Testis (tissue), 3 donors: ENCODE measurements around the gene DFFB. TPM values are rescaled to one million over a fixed set of nuclear protein-coding genes. Genes with fewer than 3 reads are reported as not detected.

Source experiments
- DNase-seq: peaks from one replicate; pipeline ENCODE4 v3.0.0-alpha.2; 2019
- H3K27ac ChIP-seq, 2 donors: fragments of 200-600 bp; sonication (generic); one replicate each; pipeline ENCODE4 v1.5.1; 2019
- H3K27me3 ChIP-seq: fragments of 200-600 bp; sonication (generic); one replicate; pipeline ENCODE4 v1.5.1; 2019
- H3K36me3 ChIP-seq: fragments of 200-600 bp; sonication (generic); one replicate; pipeline ENCODE4 v1.5.1; 2017; ENCODE audit warnings: low read depth; ENCODE audit errors: missing control alignments
- H3K4me1 ChIP-seq: fragments of 200-600 bp; sonication (generic); one replicate; pipeline ENCODE4 v1.5.1; 2019
- H3K4me3 ChIP-seq, 2 donors: fragments of 200-600 bp; sonication (generic); one replicate each; pipeline ENCODE4 v1.5.1; 2017 to 2019
- H3K9me3 ChIP-seq: fragments of 200-600 bp; sonication (generic); one replicate; pipeline ENCODE4 v1.5.1; 2017
- POLR2A ChIP-seq: fragments of 450-650 bp; IDR thresholded peaks from one replicate; pipeline ENCODE4 v1.6.1; 2017; ENCODE audit warnings: antibody characterized with exemption, mild to moderate bottlenecking, moderate library complexity
- WGBS, 2 donors: methylation state at CpG; one replicate each; pipeline ENCODE4 v1.1.5; 2018; 5-methylcytosine and 5-hydroxymethylcytosine counted together
- intact Hi-C: fragments of 100-400 bp; cut with DNase I; formaldehyde crosslinking; loops from one replicate; pipeline ENCODE4 v1.15.1; 2023; ENCODE audit warnings: low total_unique reads
- polyA plus RNA-seq: library from polyadenylated mRNA; stranded (reverse); fragments of 350-450 nt; fragmentation: Illumina TruSeq; extraction: RNeasy Lipid Tissue Mini Kit (QIAGEN cat#74804); gene quantifications from one replicate; pipeline ENCODE4 v1.2.3, GENCODE V29; 2014; ENCODE audit warnings: low read depth, low replicate concordance; ENCODE audit not compliant: insufficient read depth
- total RNA-seq, 2 donors: library from RNA; depleted of rRNA; stranded (reverse); fragments of >200 nt; gene quantifications; one replicate each; pipeline ENCODE4 v1.2.3, GENCODE V29; 2016
- TF ChIP-seq, protein P1 (sequence below), 3 experiments: fragments of 450-650 bp in 2 of 3; fragments of 200-600 bp in 1 of 3; sonication (generic) in 1 of 3; IDR thresholded peaks; one replicate each; pipeline ENCODE4 v1.5.1; 2016 to 2019; ENCODE audit warnings: antibody characterized with exemption in 3 of 3, mild to moderate bottlenecking in 2 of 3, moderate library complexity in 1 of 3

DFFB gene
- total and polyA plus RNA-seq, 3 donors from 2014 or later, result 3.4 to 8.4 (median 6.9) TPM

DNA sequence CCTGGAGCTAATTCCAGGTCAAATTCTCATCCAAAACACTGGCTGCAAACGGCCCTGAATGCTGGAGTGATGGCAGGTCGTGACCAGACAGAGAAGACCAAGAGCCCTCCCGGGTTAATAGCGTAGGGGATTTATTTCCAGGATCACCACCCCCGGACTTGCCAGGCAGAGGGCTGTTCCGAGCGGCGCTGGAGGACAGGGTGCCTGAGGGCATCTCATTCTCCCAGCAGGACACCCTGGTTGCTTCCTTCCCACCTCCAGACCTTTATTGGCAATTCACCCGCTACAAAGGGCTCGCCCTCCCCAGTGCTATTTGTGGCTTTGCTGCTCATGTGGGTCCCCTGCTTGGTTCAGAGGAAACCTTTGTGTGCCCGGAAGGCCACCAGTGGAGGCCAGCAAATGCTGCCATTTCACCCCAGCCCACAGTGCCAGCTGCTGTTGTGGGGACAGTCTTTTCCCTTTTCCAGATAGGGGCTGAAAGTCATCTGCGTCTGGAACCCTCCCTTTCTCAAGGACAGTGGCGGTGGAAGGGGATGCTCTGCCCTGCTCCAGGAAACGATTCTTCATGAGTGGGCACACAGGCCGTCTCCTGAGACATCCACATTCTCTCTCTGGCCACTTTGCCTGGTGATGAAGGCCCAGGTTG is 61.8 kb downstream of the DFFB start:
- Histone ChIP-seq H3K36me3 (no peaks in the 10 kb centered on the region), H3K4me1 (peaks cover 7% of the 10 kb centered on the region), H3K4me3 (no peak overlapping the region), H3K27me3 (no peaks in the 10 kb centered on the region), H3K27ac (no peak overlapping the region), H3K9me3 (no peaks in the 10 kb centered on the region)
- 80 to 88% methylated on average over 14 to 15 of the region's 15 CpGs for WGBS, 2 donors
- no peak for DNase-seq
- TF ChIP-seq, protein P1, sequence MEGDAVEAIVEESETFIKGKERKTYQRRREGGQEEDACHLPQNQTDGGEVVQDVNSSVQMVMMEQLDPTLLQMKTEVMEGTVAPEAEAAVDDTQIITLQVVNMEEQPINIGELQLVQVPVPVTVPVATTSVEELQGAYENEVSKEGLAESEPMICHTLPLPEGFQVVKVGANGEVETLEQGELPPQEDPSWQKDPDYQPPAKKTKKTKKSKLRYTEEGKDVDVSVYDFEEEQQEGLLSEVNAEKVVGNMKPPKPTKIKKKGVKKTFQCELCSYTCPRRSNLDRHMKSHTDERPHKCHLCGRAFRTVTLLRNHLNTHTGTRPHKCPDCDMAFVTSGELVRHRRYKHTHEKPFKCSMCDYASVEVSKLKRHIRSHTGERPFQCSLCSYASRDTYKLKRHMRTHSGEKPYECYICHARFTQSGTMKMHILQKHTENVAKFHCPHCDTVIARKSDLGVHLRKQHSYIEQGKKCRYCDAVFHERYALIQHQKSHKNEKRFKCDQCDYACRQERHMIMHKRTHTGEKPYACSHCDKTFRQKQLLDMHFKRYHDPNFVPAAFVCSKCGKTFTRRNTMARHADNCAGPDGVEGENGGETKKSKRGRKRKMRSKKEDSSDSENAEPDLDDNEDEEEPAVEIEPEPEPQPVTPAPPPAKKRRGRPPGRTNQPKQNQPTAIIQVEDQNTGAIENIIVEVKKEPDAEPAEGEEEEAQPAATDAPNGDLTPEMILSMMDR (IDR thresholded peaks at IDR 0.05), result no peak
- TF ChIP-seq POLR2A, result no peak
- intact Hi-C loops, result no loop called here

DNA sequence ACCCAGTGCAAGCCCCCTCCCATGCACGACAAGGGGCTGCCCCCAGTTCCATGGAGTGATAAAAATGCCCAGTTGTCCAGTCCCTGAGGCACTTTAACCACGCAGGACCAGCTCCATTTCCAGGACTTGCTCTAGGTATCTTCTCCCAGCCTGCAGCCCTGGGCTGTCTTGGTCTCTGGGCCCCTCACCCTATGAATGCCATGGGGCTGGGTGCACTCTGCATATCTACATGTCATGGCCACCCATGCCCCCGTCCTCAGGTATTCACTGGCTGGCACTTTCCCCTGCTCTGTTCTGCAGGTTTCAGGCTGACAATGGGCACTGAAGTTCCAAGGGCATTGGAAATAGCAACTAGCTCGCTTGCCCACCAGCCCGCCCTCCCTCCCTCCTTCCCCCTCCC is 62.4 kb downstream of the DFFB start:
- WGBS, 2 donors, result 75 to 86% methylated on average over 4 to 5 of the region's 5 CpGs
- TF ChIP-seq, protein P1 (IDR thresholded peaks at IDR 0.05), result no peak
- TF ChIP-seq POLR2A, result no peak
- H3K27ac ChIP-seq, result no peak overlapping the region
- H3K9me3 ChIP-seq, result no peaks in the 10 kb centered on the region
- H3K4me3 ChIP-seq, result no peak overlapping the region
- H3K36me3 ChIP-seq, result no peaks in the 10 kb centered on the region
- intact Hi-C loops, result no loop called here
- no peak for DNase-seq
- peaks cover 7% of the 10 kb centered on the region for H3K4me1 ChIP-seq
- H3K27me3 ChIP-seq, result no peaks in the 10 kb centered on the region

DNA sequence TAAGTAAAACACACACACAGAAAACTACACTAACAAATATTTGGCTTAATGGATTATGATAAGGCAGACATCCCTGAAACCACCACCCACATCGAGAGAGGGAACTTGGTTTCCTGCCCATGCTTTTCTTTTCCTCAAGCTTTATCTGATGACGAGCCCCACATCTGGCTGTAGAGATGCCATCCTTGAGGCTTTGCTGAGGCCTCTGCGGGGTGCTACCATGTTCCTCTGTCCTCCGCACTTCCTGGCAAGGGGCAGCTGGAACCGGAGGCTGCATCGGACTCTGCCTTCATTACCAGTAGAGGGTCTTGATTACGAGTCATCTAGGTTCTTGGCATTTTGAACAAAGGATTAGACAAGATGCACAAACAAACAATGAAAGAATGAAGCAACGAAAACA is 64.5 kb downstream of the DFFB start:
- no peaks in the 10 kb centered on the region for H3K27me3 ChIP-seq
- intact Hi-C loops, result no loop called here
- H3K27ac ChIP-seq, result peak overlapping the region in 1 of 2 donors; percentile 17
- TF ChIP-seq POLR2A, result no peak
- TF ChIP-seq, protein P1 (IDR thresholded peaks at IDR 0.05), result no peak
- no peaks in the 10 kb centered on the region for H3K9me3 ChIP-seq
- H3K4me1 ChIP-seq, result peaks cover 7% of the 10 kb centered on the region
- DNase-seq, result no peak
- H3K4me3 ChIP-seq, result no peak overlapping the region
- WGBS, 2 donors, result 52 to 54% methylated on average over 8 of the region's 8 CpGs
- no peaks in the 10 kb centered on the region for H3K36me3 ChIP-seq

DNA sequence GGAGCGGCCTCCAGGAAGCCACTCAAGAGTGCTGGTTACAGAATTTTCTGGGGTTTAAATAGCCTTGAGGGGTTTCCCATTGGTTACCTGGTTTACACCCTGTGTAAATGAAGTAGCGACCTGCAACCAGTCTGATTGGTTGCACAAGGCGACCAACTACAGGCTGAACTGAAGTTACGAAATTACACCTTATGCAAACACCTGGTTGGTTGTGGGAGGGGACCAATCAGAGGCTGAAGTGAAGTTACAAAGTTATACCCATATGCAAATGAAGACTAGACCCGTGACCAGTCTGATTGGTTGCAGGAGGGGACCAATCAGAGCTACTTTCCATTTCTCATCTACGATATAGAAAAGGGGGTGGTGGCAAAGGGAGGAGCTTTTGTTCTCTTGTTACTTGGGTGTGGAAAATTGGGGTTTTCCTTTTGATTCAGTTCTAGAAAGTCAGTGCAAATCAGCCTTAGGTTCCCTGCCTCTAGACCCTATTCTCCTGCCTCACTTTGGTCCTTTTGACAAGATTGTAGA is 65.0 kb downstream of the DFFB start:
- intact Hi-C loops, result no loop called here
- Histone ChIP-seq H3K27me3 (no peaks in the 10 kb centered on the region), H3K9me3 (no peaks in the 10 kb centered on the region)

More for the DNA sequence above, 65.0 kb downstream of the DFFB start:
- WGBS, 2 donors, result 72 to 77% methylated on average over 6 of the region's 6 CpGs
- TF ChIP-seq, protein P1 (IDR thresholded peaks at IDR 0.05), result no peak
- no peak for TF ChIP-seq POLR2A
- Histone ChIP-seq H3K36me3 (no peaks in the 10 kb centered on the region), H3K27ac (no peak overlapping the region), H3K4me1 (peaks cover 7% of the 10 kb centered on the region), H3K4me3 (no peak overlapping the region)
- no peak for DNase-seq
